GM21619 (cell line): ENCODE measurements around the gene SH3BP1.

Experiments used
- ATAC-seq: cut with Tn5 transposase; IDR thresholded peaks from one replicate; pipeline ENCODE4 v1.9.1; 2021; ENCODE audit not compliant: unreplicated experiment

SH3BP1 gene

GRCh38 chr22:37701141-37701786 lies 61.8 kb downstream of the SH3BP1 start:
- no peak for ATAC-seq

GRCh38 chr22:37703906-37704305 lies 64.4 kb downstream of the SH3BP1 start:
- no peak for ATAC-seq

- no peak for ATAC-seq
These were observed 65.2 kb downstream of the SH3BP1 start for GRCh38 chr22:37704645-37705044.

- no peak for ATAC-seq
These were observed 65.7 kb downstream of the SH3BP1 start for GRCh38 chr22:37705205-37705604.
